Body of pancreas (tissue), 4 donors: Measurements from ENCODE around the gene SCO1.

Experiments
- POLR2A ChIP-seq, 3 donors: fragments of 450-650 bp; IDR thresholded peaks; one replicate each; pipeline ENCODE4 v1.6.1; 2016; ENCODE audit warnings: antibody characterized with exemption in 3 of 3, mild to moderate bottlenecking in 2 of 3
- TF ChIP-seq, protein P1 (sequence below), 7 experiments: fragments of 450-650 bp in 4 of 7; fragments of 200-600 bp in 3 of 7; sonication (generic) in 3 of 7; IDR thresholded peaks; one replicate each; pipeline ENCODE4 v1.5.1; 2016 to 2019; ENCODE audit warnings: antibody characterized with exemption in 7 of 7

DNA sequence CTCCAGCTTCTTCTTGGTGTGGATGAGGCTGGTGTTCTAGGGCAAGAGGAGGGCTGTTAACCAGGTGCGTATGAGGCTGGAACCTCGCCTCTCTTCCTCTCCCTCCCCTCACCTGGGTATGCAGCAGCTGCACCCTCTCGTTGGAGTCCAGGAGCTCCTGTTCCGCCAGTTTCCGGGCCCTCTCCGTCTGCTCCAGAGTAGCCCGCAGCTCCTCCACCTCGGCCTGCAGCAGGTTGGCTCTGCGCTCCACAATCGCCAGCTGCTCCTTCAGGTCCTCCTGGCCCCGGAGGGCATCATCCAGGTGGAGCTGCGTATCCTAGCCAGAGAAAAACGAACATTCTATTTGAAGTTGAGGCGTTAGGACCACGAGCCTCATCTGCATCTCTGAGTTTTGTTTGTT, 65.6 kb downstream of the SCO1 start:
- TF ChIP-seq, protein P1, sequence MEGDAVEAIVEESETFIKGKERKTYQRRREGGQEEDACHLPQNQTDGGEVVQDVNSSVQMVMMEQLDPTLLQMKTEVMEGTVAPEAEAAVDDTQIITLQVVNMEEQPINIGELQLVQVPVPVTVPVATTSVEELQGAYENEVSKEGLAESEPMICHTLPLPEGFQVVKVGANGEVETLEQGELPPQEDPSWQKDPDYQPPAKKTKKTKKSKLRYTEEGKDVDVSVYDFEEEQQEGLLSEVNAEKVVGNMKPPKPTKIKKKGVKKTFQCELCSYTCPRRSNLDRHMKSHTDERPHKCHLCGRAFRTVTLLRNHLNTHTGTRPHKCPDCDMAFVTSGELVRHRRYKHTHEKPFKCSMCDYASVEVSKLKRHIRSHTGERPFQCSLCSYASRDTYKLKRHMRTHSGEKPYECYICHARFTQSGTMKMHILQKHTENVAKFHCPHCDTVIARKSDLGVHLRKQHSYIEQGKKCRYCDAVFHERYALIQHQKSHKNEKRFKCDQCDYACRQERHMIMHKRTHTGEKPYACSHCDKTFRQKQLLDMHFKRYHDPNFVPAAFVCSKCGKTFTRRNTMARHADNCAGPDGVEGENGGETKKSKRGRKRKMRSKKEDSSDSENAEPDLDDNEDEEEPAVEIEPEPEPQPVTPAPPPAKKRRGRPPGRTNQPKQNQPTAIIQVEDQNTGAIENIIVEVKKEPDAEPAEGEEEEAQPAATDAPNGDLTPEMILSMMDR (IDR thresholded peaks at IDR 0.05): no peak
- no peak for TF ChIP-seq POLR2A (IDR thresholded peaks at IDR 0.05)
